ENCODE data around the gene ATP6V0D1. TPM values are rescaled to one million over a fixed set of nuclear protein-coding genes. Genes with fewer than 3 reads are reported as not detected.
A peak's percentile ranks its signal among the peaks of the same experiment; 100 is the strongest.

Gene ATP6V0D1
- total RNA-seq, 6 donors from 2014 or later, result 69.1 to 221 (median 147) TPM

DNA sequence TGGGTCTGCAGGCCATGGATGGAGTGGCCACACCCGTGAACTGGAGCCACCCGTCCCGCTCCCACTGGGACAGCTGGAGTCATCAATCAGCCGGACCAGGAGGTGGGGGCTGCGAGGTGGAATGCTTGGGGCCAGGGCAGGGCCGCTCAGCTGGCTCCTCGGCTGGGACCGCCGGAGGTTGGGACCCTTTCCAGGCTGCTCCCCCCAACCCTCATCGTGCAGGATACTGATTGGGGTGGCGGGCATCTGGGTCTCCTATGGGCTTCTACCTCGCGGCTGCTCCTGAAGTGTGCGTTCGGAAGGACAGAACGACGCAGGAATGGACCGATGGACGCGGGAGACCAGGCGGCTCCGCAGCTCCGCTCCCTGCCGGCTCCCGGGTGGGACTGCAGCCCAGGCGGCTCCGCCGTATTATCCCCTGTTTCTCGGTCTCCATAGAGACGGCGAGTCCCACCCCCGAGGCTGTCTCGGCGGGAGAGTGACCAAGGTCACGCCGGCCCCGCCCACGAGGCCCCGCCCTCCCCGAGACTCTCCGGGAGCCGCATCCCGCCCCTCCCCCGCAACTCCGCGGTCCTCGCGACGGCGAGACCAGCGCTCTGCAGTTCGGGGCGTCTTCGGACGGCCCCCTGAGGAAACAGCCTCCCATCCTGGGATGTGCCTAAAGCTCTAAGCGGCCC, 87.7 kb downstream of the ATP6V0D1 start, which contains the start of gene TPPP3:
Gene TPPP3, minus strand, starts transcription at position 388 of the 677 bp plus-strand sequence. CDS start 2,387 bp downstream, outside the sequence.
- H3K27ac ChIP-seq, result peak within 1 kb of the TSS; percentile 65 to 76 (median 68)
- H3K4me3 ChIP-seq, result peak within 1 kb of the TSS in 3 of 4 donors; percentile 37 to 65 (median 51)
- peak; percentile 81 to 83 for ATAC-seq (ENCODE audit: low FRiP score in 2 of 2)

DNA sequence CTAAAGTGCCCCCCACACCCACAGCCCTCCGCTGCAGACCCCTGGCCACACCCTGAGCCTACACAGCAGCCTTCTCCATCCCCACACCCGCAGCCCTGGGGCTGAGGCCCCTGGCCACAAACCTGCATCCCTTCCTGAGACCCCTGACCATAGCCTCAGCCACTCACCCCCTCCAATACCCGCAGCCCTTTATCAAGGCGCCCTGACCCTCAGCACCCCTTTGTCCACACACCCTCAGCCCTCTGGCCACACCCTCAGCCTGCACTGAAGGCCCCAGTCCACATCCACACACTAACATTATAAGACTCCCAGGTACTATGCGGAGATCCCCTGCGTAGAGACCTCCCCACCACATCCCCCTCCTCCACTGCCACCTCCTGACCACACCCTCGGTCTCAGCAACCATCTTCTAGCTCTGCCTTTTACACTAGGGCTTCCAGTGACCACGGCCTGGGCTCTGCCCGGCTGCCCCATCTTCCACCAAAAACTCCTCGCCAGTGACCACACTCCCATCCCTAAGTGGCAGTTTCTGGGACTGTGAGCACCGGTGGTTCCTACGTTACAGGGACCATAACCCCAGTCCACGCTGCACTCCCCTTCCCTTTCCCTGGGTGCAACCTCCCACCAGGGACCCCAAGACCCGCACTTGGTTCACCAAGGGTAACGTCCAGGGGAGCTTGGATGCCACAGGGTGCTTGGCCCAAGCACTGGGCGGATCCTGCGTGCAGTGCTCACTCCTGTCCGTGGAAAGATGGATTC, 88.5 kb downstream of the ATP6V0D1 start:
- H3K4me3 ChIP-seq, result peak overlapping the region in 3 of 4 donors; percentile 37 to 65 (median 51)
- peaks cover 0 to 13% (median 2%) of the 10 kb centered on the region in 4 donors for H3K27me3 ChIP-seq
- peak in 1 of 2 donors; percentile 27 for DNase-seq
- peak overlapping the region; percentile 63 to 69 (median 66) for H3K27ac ChIP-seq
- no peak for ATAC-seq (ENCODE audit: low FRiP score in 2 of 2)
- WGBS, 2 donors, result 65 to 71% methylated on average over 13 to 18 of the region's 18 CpGs
- TF ChIP-seq, protein P1, sequence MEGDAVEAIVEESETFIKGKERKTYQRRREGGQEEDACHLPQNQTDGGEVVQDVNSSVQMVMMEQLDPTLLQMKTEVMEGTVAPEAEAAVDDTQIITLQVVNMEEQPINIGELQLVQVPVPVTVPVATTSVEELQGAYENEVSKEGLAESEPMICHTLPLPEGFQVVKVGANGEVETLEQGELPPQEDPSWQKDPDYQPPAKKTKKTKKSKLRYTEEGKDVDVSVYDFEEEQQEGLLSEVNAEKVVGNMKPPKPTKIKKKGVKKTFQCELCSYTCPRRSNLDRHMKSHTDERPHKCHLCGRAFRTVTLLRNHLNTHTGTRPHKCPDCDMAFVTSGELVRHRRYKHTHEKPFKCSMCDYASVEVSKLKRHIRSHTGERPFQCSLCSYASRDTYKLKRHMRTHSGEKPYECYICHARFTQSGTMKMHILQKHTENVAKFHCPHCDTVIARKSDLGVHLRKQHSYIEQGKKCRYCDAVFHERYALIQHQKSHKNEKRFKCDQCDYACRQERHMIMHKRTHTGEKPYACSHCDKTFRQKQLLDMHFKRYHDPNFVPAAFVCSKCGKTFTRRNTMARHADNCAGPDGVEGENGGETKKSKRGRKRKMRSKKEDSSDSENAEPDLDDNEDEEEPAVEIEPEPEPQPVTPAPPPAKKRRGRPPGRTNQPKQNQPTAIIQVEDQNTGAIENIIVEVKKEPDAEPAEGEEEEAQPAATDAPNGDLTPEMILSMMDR (IDR thresholded peaks at IDR 0.05), result no peak
- no peak for TF ChIP-seq POLR2A (IDR thresholded peaks at IDR 0.05)
- no peak for TF ChIP-seq EP300 (IDR thresholded peaks at IDR 0.05)
- TF ChIP-seq POLR2AphosphoS5 (IDR thresholded peaks at IDR 0.05), result no peak
- H3K36me3 ChIP-seq, result no peaks in the 10 kb centered on the region
- H3K4me1 ChIP-seq, result peaks cover 47 to 75% (median 63%) of the 10 kb centered on the region in 4 donors
- H3K9me3 ChIP-seq, result no peaks in the 10 kb centered on the region

More for the DNA sequence above, 87.7 kb downstream of the ATP6V0D1 start, which contains the start of gene TPPP3:
- H3K4me1 ChIP-seq, result peaks cover 47 to 76% (median 63%) of the 10 kb centered on the region in 4 donors
- no peaks in the 10 kb centered on the region for H3K9me3 ChIP-seq
- peaks cover 0 to 13% (median 2%) of the 10 kb centered on the region in 4 donors for H3K27me3 ChIP-seq
- 12% methylated on average over 40 of the region's 56 CpGs; no CpG with 5 or more reads in 1 of the 2 donors for WGBS, 2 donors
- no peaks in the 10 kb centered on the region for H3K36me3 ChIP-seq
- TF ChIP-seq, protein P1 (IDR thresholded peaks at IDR 0.05), result peak; percentile 67 to 93 (median 84)
- peak in 1 of 2 donors; percentile 57 for TF ChIP-seq POLR2AphosphoS5 (IDR thresholded peaks at IDR 0.05)
- TF ChIP-seq EP300 (IDR thresholded peaks at IDR 0.05), result peak in 1 of 4 donors; percentile 3
- peak in 2 of 4 donors; percentile 33 to 48 for TF ChIP-seq POLR2A (IDR thresholded peaks at IDR 0.05)
- peak; percentile 89 to 97 for DNase-seq

DNA sequence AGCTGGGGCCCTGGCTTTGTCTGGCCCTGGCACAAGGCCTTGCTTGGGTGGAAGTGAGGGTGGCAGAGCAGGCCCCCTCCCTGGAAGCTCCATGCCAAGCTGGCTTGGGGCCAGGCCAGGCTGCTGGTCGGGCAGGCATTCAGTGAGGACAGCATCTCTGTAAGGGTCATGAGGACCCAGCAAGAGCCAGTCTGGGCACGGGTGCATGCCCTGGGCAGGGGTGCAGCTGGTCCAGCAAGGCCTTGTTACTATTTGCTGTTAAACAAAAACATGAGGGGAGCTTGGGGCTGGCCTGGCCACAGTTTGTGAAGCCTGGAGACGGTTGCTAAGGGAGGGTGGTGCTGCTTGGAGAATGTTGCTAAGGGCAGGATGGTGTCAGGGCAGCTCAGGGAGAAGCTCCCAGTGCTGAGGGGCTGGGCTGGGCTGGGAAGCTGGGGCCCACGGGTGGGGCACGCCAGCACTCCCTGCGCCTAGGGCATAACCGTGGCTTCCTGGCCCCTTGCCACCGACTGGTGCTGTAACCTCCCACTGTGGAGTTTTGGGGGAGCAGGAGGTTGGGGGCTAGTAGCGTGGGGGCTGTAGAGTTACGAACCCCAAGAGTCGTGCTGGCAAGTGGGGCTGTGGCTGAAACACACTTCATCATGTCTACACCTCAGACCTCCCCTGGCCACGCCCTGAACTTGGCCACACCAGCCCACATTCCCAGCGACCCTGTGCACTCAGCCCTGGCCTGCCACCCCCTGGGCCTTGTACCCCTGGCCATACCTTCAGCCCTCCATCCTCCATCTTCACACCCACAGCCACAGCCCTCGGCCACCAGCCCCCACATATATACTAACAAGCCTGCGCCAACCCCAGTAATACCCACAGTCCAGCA, 89.3 kb downstream of the ATP6V0D1 start:
- peak overlapping the region in 3 of 4 donors; percentile 37 to 65 (median 51) for H3K4me3 ChIP-seq

More for the DNA sequence above, 89.3 kb downstream of the ATP6V0D1 start:
- TF ChIP-seq POLR2AphosphoS5 (IDR thresholded peaks at IDR 0.05) (no peak), EP300 (IDR thresholded peaks at IDR 0.05) (no peak), POLR2A (IDR thresholded peaks at IDR 0.05) (no peak)
- TF ChIP-seq, protein P1 (IDR thresholded peaks at IDR 0.05), result no peak
- ATAC-seq (ENCODE audit: low FRiP score in 2 of 2) (peak in 1 of 2 donors; percentile 9), DNase-seq (peak in 1 of 2 donors; percentile 45)
- Histone ChIP-seq H3K36me3 (no peaks in the 10 kb centered on the region), H3K27ac (peak overlapping the region; percentile 22 to 69 (median 58)), H3K4me1 (peaks cover 42 to 67% (median 57%) of the 10 kb centered on the region in 4 donors), H3K27me3 (peaks cover 0 to 13% (median 2%) of the 10 kb centered on the region in 4 donors), H3K9me3 (no peaks in the 10 kb centered on the region)
- WGBS, 2 donors, result 48 to 55% methylated on average over 7 to 15 of the region's 15 CpGs

Measured in upper lobe of left lung (tissue), 6 donors.